SH-SY5Y (cell line): ENCODE measurements around the gene HIVEP3.

ENCODE experiments used
- GATA2 ChIP-seq: IDR thresholded peaks from 2 replicates; pipeline ENCODE4 v1.6.1; 2011; ENCODE audit warnings: mild to moderate bottlenecking, low read depth, low read length
- GATA3 ChIP-seq: IDR thresholded peaks from 2 replicates; pipeline ENCODE4 v1.6.1; 2011; ENCODE audit warnings: low read depth, mild to moderate bottlenecking, low read length, moderate library complexity

Gene HIVEP3

GRCh38 chr1:41590331-41590730, 328.4 kb downstream of the HIVEP3 start:
- TF ChIP-seq GATA3 (no peak), GATA2 (no peak)

GRCh38 chr1:41589395-41589794, 329.3 kb downstream of the HIVEP3 start:
- no peak for TF ChIP-seq GATA2
- no peak for TF ChIP-seq GATA3

GRCh38 chr1:41588334-41588875, 330.3 kb downstream of the HIVEP3 start:
- TF ChIP-seq GATA3 (no peak), GATA2 (no peak)

- TF ChIP-seq GATA2: no peak
- no peak for TF ChIP-seq GATA3
These were observed 330.9 kb downstream of the HIVEP3 start for GRCh38 chr1:41587791-41588190.

- TF ChIP-seq GATA3 (no peak), GATA2 (no peak)
These were observed 332.5 kb downstream of the HIVEP3 start for GRCh38 chr1:41586230-41586629.

GRCh38 chr1:41583658-41584547, 334.8 kb downstream of the HIVEP3 start:
- no peak for TF ChIP-seq GATA3
- no peak for TF ChIP-seq GATA2

GRCh38 chr1:41582851-41583657, 335.7 kb downstream of the HIVEP3 start:
- TF ChIP-seq GATA2 (no peak), GATA3 (no peak)

- no peak for TF ChIP-seq GATA2
- TF ChIP-seq GATA3: no peak
These were observed 336.4 kb downstream of the HIVEP3 start for GRCh38 chr1:41582351-41582750.

GRCh38 chr1:41582004-41582325, 336.8 kb downstream of the HIVEP3 start:
- TF ChIP-seq GATA3 (no peak), GATA2 (no peak)

- no peak for TF ChIP-seq GATA2
- TF ChIP-seq GATA3: no peak
These were observed 337.3 kb downstream of the HIVEP3 start for GRCh38 chr1:41581216-41582003.

GRCh38 chr1:41580520-41581172, 338.1 kb downstream of the HIVEP3 start:
- TF ChIP-seq GATA2 (no peak), GATA3 (no peak)

- TF ChIP-seq GATA3 (no peak), GATA2 (no peak)
These were observed 338.7 kb downstream of the HIVEP3 start for GRCh38 chr1:41580021-41580420.

GRCh38 chr1:41578712-41579335, 339.9 kb downstream of the HIVEP3 start:
- TF ChIP-seq GATA2 (no peak), GATA3 (no peak)

- TF ChIP-seq GATA2 (no peak), GATA3 (no peak)
These were observed 342.1 kb downstream of the HIVEP3 start for GRCh38 chr1:41576620-41577019.
